Mucosa of descending colon (tissue), 3 donors: ENCODE measurements around the gene EPG5. TPM values are rescaled to one million over a fixed set of nuclear protein-coding genes. Genes with fewer than 3 reads are reported as not detected.

Source experiments
- ATAC-seq: fragments of 200-7000 bp; cut with Tn5 transposase; one replicate; pipeline ENCODE4 v1.9.1; 2020; ENCODE audit warnings: mild to moderate bottlenecking, moderate library complexity
- DNase-seq, 3 donors: peaks; one replicate each; pipeline ENCODE4 v3.0.0-alpha.2; 2020
- H3K36me3 ChIP-seq: fragments of 200-600 bp; one replicate; pipeline ENCODE4 v1.8.0; 2021; ENCODE audit warnings: low read depth, mild to moderate bottlenecking
- H3K4me1 ChIP-seq: fragments of 200-600 bp; one replicate; pipeline ENCODE4 v1.8.0; 2021; ENCODE audit warnings: low read depth, mild to moderate bottlenecking
- H3K4me3 ChIP-seq: fragments of 200-600 bp; one replicate; pipeline ENCODE4 v1.8.0; 2021; ENCODE audit warnings: mild to moderate bottlenecking
- H3K9me3 ChIP-seq: fragments of 200-600 bp; one replicate; pipeline ENCODE4 v1.8.0; 2021; ENCODE audit warnings: mild to moderate bottlenecking
- intact Hi-C, 2 donors: fragments of 100-400 bp; cut with DNase I in 1 of 2; cut with micrococcal nuclease in 1 of 2; formaldehyde crosslinking; loops; one replicate each; pipeline versions ENCODE4 v1.11.0 to v1.11.1; 2022; cut with DNase I, micrococcal nuclease
- long read RNA-seq, 2 donors: library from polyadenylated mRNA; unstranded; transcript quantifications; one replicate each; pipeline ENCODE4 v2.0.0, GENCODE V29; 2019 to 2021
- total RNA-seq, 3 donors: library from RNA; stranded (reverse); fragmentation: NEBNext Ultra II Directional in 2 of 3; extraction: Animal tissue kit (Norgen Biotek cat#: 25700) in 2 of 3; gene quantifications; one replicate each; pipeline versions ENCODE4 v1.2.1 to v1.2.4, GENCODE V29; 2021 to 2023
- TF ChIP-seq, protein P1 (sequence below): fragments of 200-600 bp; IDR thresholded peaks from one replicate; pipeline ENCODE4 v1.8.0; 2022; ENCODE audit warnings: antibody characterized with exemption, mild to moderate bottlenecking
- donor health status: DM: no; HTN: no; CAD: no; lungs with moderate emphysema.
- donor health status: DM: no; HTN: no; CAD: no.
- donor health status: DM: no; HTN: yes; CAD: no.

EPG5 gene, protein sequence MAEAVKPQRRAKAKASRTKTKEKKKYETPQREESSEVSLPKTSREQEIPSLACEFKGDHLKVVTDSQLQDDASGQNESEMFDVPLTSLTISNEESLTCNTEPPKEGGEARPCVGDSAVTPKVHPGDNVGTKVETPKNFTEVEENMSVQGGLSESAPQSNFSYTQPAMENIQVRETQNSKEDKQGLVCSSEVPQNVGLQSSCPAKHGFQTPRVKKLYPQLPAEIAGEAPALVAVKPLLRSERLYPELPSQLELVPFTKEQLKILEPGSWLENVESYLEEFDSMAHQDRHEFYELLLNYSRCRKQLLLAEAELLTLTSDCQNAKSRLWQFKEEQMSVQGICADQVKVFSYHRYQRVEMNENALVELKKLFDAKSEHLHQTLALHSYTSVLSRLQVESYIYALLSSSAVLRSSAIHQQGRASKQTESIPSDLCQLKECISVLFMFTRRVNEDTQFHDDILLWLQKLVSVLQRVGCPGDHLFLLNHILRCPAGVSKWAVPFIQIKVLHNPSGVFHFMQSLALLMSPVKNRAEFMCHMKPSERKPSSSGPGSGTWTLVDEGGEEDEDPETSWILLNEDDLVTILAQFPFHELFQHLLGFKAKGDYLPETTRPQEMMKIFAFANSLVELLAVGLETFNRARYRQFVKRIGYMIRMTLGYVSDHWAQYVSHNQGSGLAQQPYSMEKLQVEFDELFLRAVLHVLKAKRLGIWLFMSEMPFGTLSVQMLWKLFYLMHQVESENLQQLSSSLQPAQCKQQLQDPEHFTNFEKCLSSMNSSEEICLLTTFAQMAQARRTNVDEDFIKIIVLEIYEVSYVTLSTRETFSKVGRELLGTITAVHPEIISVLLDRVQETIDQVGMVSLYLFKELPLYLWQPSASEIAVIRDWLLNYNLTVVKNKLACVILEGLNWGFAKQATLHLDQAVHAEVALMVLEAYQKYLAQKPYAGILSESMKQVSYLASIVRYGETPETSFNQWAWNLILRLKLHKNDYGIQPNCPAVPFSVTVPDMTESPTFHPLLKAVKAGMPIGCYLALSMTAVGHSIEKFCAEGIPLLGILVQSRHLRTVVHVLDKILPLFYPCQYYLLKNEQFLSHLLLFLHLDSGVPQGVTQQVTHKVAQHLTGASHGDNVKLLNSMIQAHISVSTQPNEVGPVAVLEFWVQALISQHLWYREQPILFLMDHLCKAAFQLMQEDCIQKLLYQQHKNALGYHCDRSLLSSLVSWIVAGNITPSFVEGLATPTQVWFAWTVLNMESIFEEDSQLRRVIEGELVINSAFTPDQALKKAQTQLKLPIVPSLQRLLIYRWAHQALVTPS (N-terminal part only)
- total RNA-seq, result 10 to 100 TPM; 21.7 to 29.0 (median 25.6) TPM
- long read RNA-seq, donor 1, partial matches to known transcripts, result 4 of 4 reads
- long read RNA-seq, donor 1, other reads (novel, unspliced or antisense), result 0 of 4 reads
- long read RNA-seq, donor 2, partial matches to known transcripts, result 0 of 1 reads
- long read RNA-seq, donor 2, other reads (novel, unspliced or antisense), result 1 of 1 reads

DNA sequence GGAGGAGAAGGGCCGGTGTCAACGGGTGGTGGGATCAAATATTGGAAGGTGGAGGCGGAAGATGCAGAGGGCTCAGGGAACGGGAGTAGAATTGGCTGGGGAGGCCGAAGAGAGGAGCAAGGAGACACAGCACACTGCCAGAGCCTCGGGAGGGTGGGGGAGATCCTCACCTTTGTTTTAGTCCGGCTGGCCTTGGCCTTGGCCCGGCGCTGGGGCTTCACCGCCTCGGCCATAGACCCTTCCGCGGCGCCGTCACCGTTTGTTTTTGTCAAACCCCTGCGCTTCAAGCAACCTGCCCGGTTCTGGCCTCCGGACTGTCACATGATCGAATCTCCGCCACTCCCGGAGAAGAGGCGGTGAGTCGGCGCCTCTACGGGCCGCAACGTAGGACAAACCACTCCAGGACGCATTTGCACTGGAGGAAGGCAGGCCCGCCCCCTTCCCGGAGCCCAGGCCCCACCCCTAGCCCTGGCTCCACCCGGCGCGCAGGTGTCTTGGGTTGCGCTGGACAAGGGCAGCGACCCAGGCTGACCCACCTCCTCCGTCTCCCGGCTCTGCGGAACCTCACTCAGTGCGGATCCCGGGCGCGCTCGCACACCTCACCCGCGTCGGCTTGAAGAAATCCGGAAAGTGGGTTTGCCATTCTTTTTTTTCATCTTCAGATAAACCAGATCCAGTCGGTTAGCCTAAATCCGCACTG lies at the start of gene EPG5:
Gene EPG5, minus strand, starts transcription at position 323 of the 700 bp plus-strand sequence. Its CDS starts 90 bp downstream, at position 233.
- TF ChIP-seq, protein P1, sequence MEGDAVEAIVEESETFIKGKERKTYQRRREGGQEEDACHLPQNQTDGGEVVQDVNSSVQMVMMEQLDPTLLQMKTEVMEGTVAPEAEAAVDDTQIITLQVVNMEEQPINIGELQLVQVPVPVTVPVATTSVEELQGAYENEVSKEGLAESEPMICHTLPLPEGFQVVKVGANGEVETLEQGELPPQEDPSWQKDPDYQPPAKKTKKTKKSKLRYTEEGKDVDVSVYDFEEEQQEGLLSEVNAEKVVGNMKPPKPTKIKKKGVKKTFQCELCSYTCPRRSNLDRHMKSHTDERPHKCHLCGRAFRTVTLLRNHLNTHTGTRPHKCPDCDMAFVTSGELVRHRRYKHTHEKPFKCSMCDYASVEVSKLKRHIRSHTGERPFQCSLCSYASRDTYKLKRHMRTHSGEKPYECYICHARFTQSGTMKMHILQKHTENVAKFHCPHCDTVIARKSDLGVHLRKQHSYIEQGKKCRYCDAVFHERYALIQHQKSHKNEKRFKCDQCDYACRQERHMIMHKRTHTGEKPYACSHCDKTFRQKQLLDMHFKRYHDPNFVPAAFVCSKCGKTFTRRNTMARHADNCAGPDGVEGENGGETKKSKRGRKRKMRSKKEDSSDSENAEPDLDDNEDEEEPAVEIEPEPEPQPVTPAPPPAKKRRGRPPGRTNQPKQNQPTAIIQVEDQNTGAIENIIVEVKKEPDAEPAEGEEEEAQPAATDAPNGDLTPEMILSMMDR, result no peak
- DNase-seq (peak; percentile 98), ATAC-seq (peak; percentile 100)
- intact Hi-C loops, result loop anchor here in 1 of 2 donors (10.0 kb wide), 1 partner anchor 108 kb away; the partner anchor contains the start of gene PSTPIP2
- H3K9me3 ChIP-seq, result no peaks in the 10 kb centered on the region
- H3K4me3 ChIP-seq, result peak within 1 kb of the TSS; percentile 52
- H3K36me3 ChIP-seq, result no peaks in the 10 kb centered on the region
- H3K4me1 ChIP-seq, result peaks cover 13% of the 10 kb centered on the region

DNA sequence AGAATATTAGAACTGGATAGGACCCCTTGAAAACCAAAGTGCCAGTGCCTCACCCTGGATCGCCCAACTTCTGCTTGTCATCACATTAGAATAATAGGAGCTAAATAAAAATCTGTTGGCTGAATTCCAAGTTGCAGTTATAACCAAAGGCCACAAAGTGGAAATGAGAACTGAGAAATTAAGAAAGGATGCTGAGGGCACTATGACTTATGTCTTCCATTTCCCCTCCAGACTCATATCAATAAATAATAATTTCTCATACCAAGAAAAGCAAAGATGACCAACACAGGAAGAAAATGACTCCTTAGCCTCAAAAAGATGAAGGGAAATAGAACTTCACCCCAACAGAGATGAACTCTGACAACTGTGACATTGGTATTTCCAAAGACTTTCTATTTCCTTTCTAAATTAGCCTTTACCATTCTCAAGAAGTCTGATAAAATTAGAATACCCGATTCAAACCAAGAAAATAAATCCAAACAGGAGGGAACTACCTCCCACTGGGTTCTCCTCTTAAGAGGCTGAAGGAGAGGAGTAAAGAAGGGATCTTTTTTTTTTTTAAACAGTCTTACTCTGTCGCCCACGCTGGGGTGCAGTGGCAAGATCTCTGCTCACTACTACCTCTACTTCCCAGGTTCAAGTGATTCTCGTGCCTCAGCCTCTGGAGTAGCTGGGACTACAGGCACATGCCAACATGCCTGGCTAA lies 46.5 kb upstream of the EPG5 start:
- intact Hi-C loops, result no loop called here
- H3K4me1 ChIP-seq, result no peaks in the 10 kb centered on the region
- TF ChIP-seq, protein P1, result no peak
- no peak overlapping the region for H3K4me3 ChIP-seq
- no peak for ATAC-seq
- no peaks in the 10 kb centered on the region for H3K9me3 ChIP-seq
- no peaks in the 10 kb centered on the region for H3K36me3 ChIP-seq
- DNase-seq, result no peak

DNA sequence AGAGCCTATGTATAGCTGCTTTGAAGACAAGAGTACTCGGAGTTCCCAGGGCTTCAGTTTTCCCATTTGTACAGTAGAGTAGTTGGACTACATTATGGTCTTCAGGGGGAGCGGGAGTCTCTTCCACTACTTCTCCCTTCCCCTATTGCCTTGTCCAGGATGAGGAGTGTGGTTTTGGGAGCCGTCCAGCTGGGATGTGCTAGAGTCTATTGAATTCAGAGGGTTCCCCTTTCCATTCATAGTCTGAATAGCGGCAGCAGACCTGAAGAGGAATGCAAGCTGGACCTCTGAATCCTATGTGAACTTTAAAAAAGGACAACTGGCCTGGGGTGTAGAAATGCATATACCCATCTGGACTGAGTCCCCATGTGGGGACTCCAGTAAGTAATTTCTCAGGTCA lies 43.5 kb upstream of the EPG5 start:
- no peak overlapping the region for H3K4me3 ChIP-seq
- H3K9me3 ChIP-seq, result no peaks in the 10 kb centered on the region
- H3K4me1 ChIP-seq, result no peaks in the 10 kb centered on the region
- TF ChIP-seq, protein P1, result no peak
- intact Hi-C loops, result no loop called here
- no peak for DNase-seq
- no peak for ATAC-seq
- no peaks in the 10 kb centered on the region for H3K36me3 ChIP-seq

DNA sequence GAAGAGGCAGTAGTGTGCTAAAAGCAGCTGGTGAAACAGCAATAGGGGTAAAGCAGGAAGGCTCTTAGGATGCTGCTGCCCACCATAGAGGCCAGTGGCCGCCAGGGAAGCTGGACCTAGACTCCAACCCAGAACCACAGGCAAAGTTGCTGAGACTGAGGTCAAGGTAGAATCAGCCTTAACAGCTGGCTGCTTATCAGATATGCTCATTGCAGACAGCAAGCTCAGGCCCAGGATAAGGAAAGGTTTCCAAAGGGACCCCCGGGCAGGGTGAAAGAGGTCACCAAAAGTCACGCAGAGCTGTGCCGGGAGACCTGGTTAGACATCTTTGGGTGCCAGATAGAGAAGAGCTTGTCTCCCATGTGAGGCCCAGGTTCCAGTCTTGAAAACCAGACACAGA lies 42.9 kb upstream of the EPG5 start:
- DNase-seq (no peak), ATAC-seq (no peak)
- Histone ChIP-seq H3K36me3 (no peaks in the 10 kb centered on the region), H3K9me3 (no peaks in the 10 kb centered on the region), H3K4me1 (no peaks in the 10 kb centered on the region), H3K4me3 (no peak overlapping the region)
- TF ChIP-seq, protein P1, result no peak
- intact Hi-C loops, result no loop called here
